HepG2 (cell line): ENCODE results near the gene GBP1. TPM values are rescaled to one million over a fixed set of nuclear protein-coding genes. Genes with fewer than 3 reads are reported as not detected.
A peak's percentile ranks its signal among the peaks of the same experiment; 100 is the strongest.

Experiments used
- ATAD3A ChIP-seq: sonication (generic); formaldehyde crosslinking; IDR thresholded peaks from 2 replicates; pipeline ENCODE4 v1.4.0; 2020; ENCODE audit warnings: missing genetic modification reagents
- ATF4 ChIP-seq, 2 experiments: fragments of 450-650 bp in 1 of 2; sonication (generic) in 1 of 2; formaldehyde crosslinking; IDR thresholded peaks; 2 replicates each; pipeline versions ENCODE4 v1.5.0 to v1.8.0; 2020 to 2022; ENCODE audit warnings: mild to moderate bottlenecking in 1 of 2, missing genetic modification reagents in 1 of 2
- CC2D1A ChIP-seq: sonication (generic); formaldehyde crosslinking; IDR thresholded peaks from 2 replicates; pipeline ENCODE4 v1.8.1; 2023; ENCODE audit warnings: mild to moderate bottlenecking, missing genetic modification reagents
- HDAC6 ChIP-seq: fragments of 200-600 bp; sonication (generic); IDR thresholded peaks from 2 replicates; pipeline ENCODE4 v1.7.0; 2017; ENCODE audit warnings: mild to moderate bottlenecking, antibody characterized with exemption, low read length, low read depth
- HES4 ChIP-seq: sonication (generic); formaldehyde crosslinking; IDR thresholded peaks from 2 replicates; pipeline ENCODE4 v1.9.0; 2021; ENCODE audit warnings: mild to moderate bottlenecking, missing genetic modification reagents, borderline replicate concordance
- KDM3A ChIP-seq: IDR thresholded peaks from 2 replicates; pipeline ENCODE4 v1.6.1; 2018; ENCODE audit warnings: low read depth, missing compliant biosample characterization
- MED1 ChIP-seq: sonication (generic); formaldehyde crosslinking; IDR thresholded peaks from 2 replicates; pipeline ENCODE4 v1.4.0; 2020; ENCODE audit warnings: missing genetic modification reagents
- NFRKB ChIP-seq: fragments of 450-650 bp; IDR thresholded peaks from 2 replicates; pipeline ENCODE4 v1.6.1; 2017
- NPAS2 ChIP-seq: sonication (generic); formaldehyde crosslinking; IDR thresholded peaks from 2 replicates; pipeline ENCODE4 v1.8.0; 2022; ENCODE audit warnings: mild to moderate bottlenecking, missing genetic modification reagents, borderline replicate concordance
- NR2F2 ChIP-seq: IDR thresholded peaks from 2 replicates; pipeline ENCODE4 v1.6.1; 2012; ENCODE audit warnings: low read depth, inconsistent platforms, borderline replicate concordance
- PBX2 ChIP-seq: IDR thresholded peaks from 2 replicates; pipeline ENCODE4 v1.6.1; 2016; ENCODE audit warnings: control low read depth
- PHF21A ChIP-seq: sonication (generic); formaldehyde crosslinking; IDR thresholded peaks from 2 replicates; pipeline ENCODE4 v1.5.0; 2020; ENCODE audit warnings: mild to moderate bottlenecking, missing genetic modification reagents
- POLR2AphosphoS2 ChIP-seq: IDR thresholded peaks from 2 replicates; pipeline ENCODE4 v1.6.1; 2011; ENCODE audit warnings: low read depth, low read length, improper control_type of control experiment
- RXRA ChIP-seq: sonication (generic); formaldehyde crosslinking; IDR thresholded peaks from 2 replicates; pipeline ENCODE4 v1.5.1; 2020; ENCODE audit warnings: missing genetic modification reagents
- SIN3A ChIP-seq: IDR thresholded peaks from 2 replicates; pipeline ENCODE4 v1.6.1; 2011; ENCODE audit warnings: low read depth, mild to moderate bottlenecking, control low read depth, low read length, borderline replicate concordance
- TRIM24 ChIP-seq: sonication (generic); formaldehyde crosslinking; IDR thresholded peaks from 2 replicates; pipeline ENCODE4 v1.8.0; 2022; ENCODE audit warnings: mild to moderate bottlenecking, missing genetic modification reagents
- ZBTB20 ChIP-seq: sonication (generic); formaldehyde crosslinking; IDR thresholded peaks from 2 replicates; pipeline ENCODE4 v1.8.1; 2023; ENCODE audit warnings: missing genetic modification reagents, low read depth, mild to moderate bottlenecking, borderline replicate concordance
- ZBTB25 ChIP-seq: IDR thresholded peaks from 2 replicates; pipeline ENCODE4 v1.6.1; 2018; ENCODE audit warnings: missing genetic modification reagents
- ZC3H13 ChIP-seq: sonication (generic); formaldehyde crosslinking; IDR thresholded peaks from 2 replicates; pipeline ENCODE4 v1.8.1; 2023; ENCODE audit warnings: mild to moderate bottlenecking, missing genetic modification reagents, moderate library complexity
- ZFP91 ChIP-seq: sonication (generic); formaldehyde crosslinking; IDR thresholded peaks from 2 replicates; pipeline ENCODE4 v1.9.0; 2022; ENCODE audit warnings: missing genetic modification reagents, mild to moderate bottlenecking, borderline replicate concordance
- ZFX ChIP-seq: sonication (generic); formaldehyde crosslinking; IDR thresholded peaks from 2 replicates; pipeline ENCODE4 v1.4.0; 2020; ENCODE audit warnings: mild to moderate bottlenecking, low read depth, missing genetic modification reagents, moderate library complexity
- ZNF329 ChIP-seq: sonication (generic); formaldehyde crosslinking; IDR thresholded peaks from 2 replicates; pipeline ENCODE4 v1.9.0; 2021; ENCODE audit warnings: low read depth, mild to moderate bottlenecking, missing genetic modification reagents
- ZNF510 ChIP-seq: sonication (generic); formaldehyde crosslinking; IDR thresholded peaks from 2 replicates; pipeline ENCODE4 v1.4.0; 2020; ENCODE audit warnings: low read depth, mild to moderate bottlenecking, missing genetic modification reagents
- ZNF543 ChIP-seq: sonication (generic); formaldehyde crosslinking; IDR thresholded peaks from 2 replicates; pipeline ENCODE4 v1.4.0; 2020; ENCODE audit warnings: mild to moderate bottlenecking, missing genetic modification reagents
- ZNF550 ChIP-seq: sonication (generic); formaldehyde crosslinking; IDR thresholded peaks from 2 replicates; pipeline ENCODE4 v1.4.0; 2020; ENCODE audit warnings: mild to moderate bottlenecking, missing genetic modification reagents, borderline replicate concordance
- ZNF768 ChIP-seq: sonication (generic); formaldehyde crosslinking; IDR thresholded peaks from 2 replicates; pipeline ENCODE4 v1.4.0; 2020; ENCODE audit warnings: missing genetic modification reagents
- polyA plus RNA-seq, 8 experiments: library from polyadenylated mRNA; depleted of rRNA in 3 of 8; stranded (reverse) in 7 of 8; unstranded in 1 of 8; fragments of >200 nt; fragmentation: Illumina TruSeq in 4 of 8; extraction: Trizol in 4 of 8; gene quantifications; 2 replicates each; pipeline versions ENCODE4 v1.2.1 to v1.2.3, GENCODE V29; 2011 to 2016; ENCODE audit warnings: low read depth in 4 of 8, missing spikeins in 1 of 8, mixed read lengths in 1 of 8; ENCODE audit not compliant: insufficient read depth in 1 of 8
- total RNA-seq, 5 experiments: library from RNA; depleted of rRNA; stranded (reverse); fragments of >200 nt; fragmentation: Illumina TruSeq; extraction: Trizol; gene quantifications; 2 replicates each; pipeline ENCODE4 v1.2.3, GENCODE V29; 2016; ENCODE audit warnings: low read depth in 1 of 5

GBP1 gene
- total and polyA plus RNA-seq, 2 of the 13 experiments (the other 11 are each of a cell fraction or from before 2014, with no cell fraction given): 0.62 to 2.3 TPM

- TF ChIP-seq ZBTB20 (CRISPR knock-in tag) (no peak), ZBTB25 (CRISPR knock-in tag) (no peak), ATAD3A (CRISPR knock-in tag) (no peak), ZNF510 (CRISPR knock-in tag) (no peak), PBX2 (CRISPR knock-in tag) (no peak), PHF21A (CRISPR knock-in tag) (peak; percentile 63; the same call in 1 of the 2 replicates), MED1 (peak; percentile 72), ZNF550 (no peak), NR2F2 (peak; percentile 79), ZFX (no peak), NPAS2 (CRISPR knock-in tag) (no peak), ZNF768 (no peak), ATF4 (CRISPR knock-in tag; IDR thresholded peaks at IDR 0.05) (no peak), TRIM24 (CRISPR knock-in tag) (no peak), HDAC6 (no peak), KDM3A (CRISPR knock-in tag) (no peak), ZNF543 (CRISPR knock-in tag) (no peak), HES4 (CRISPR knock-in tag) (no peak), NFRKB (no peak), RXRA (CRISPR knock-in tag) (no peak), ZC3H13 (CRISPR knock-in tag) (no peak), ZFP91 (CRISPR knock-in tag) (no peak), SIN3A (no peak), POLR2AphosphoS2 (no peak), CC2D1A (CRISPR knock-in tag) (no peak), ZNF329 (CRISPR knock-in tag) (no peak)
Observed at GRCh38 chr1:89044970-89045721, 19.9 kb downstream of the GBP1 start (continued).
